Left renal pelvis (tissue), 4 donors: ENCODE data around the gene MAP4. TPM values are rescaled to one million over a fixed set of nuclear protein-coding genes. Genes with fewer than 3 reads are reported as not detected.
"Not testable (repeated sequence)": the region's sequence is repeated elsewhere in the genome, so short reads cannot be mapped to it uniquely, and the experiment has no call there.

Source experiments
- DNase-seq, 4 donors: peaks; one replicate each; pipeline ENCODE4 v3.0.0-alpha.2; 2013; ENCODE audit warnings: low read depth in 4 of 4, low spot score in 3 of 4
- polyA plus RNA-seq, 4 donors: library from polyadenylated mRNA; unstranded; fragments of 120-200 nt; gene quantifications; one replicate each; pipeline ENCODE4 v1.2.1, GENCODE V29; 2013; ENCODE audit not compliant: insufficient read length in 4 of 4

Gene MAP4
- polyA plus RNA-seq, 4 donors = 172 to 203 (median 195) TPM

- peak in 3 of 4 donors; percentile 35 to 51 (median 51) for DNase-seq
Measured at GRCh38 chr3:48015431-48016180, 610 bp downstream of the MAP4 start.

DNA sequence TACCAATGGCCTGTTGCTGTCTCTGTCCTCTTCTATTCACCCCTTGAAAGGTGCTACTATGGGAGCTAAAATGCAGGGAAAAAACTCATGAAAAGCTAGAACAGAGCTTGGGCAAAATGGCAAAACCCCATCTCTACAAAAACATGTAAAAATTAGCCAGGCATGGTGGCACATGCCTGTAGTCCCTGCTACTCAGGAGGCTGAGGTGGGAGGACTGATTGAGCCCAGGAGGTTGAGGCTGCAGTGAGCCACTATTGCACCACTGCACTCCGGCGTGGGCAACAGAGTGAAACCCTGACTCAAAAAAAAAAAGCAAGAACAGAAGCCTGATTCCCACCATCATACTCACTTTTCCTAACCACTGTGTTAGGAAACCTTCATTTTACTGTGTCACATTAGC, 1.9 kb downstream of the MAP4 start:
- no peak for DNase-seq

DNA sequence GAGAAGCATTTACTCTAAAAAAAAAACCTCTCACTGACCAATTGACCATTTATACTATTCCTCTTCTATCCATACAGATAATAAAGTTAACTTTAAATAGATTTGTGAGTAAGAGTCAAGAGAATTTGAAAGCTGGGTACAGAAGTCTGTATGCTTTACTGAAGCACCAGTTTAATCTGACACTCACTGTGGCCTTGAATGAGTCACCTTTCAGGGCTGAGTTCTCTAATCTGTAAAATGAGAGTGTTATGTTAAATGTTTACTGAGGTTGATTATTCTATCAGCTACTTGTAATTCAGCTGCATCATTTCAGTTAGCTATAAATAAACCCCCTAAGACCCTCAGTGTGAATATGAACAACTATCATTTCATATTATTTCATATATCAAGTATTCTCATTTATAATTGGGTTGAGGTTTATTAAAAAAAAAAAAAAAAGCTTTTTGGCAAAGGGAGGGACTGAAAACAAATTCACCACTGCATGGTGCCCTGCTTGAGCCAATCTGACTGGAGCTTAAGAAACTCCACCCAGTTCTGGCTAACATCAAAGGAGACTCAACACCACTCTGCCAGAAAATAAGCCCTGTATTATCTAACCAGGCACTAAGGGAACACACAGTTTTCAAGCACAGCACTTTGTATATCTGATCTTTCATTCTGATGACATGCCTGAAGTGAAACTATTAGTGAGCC, 2.8 kb downstream of the MAP4 start:
- DNase-seq = no peak

- no peak for DNase-seq
Measured at GRCh38 chr3:48012659-48013058, 3.6 kb downstream of the MAP4 start.

GRCh38 chr3:48008066-48008465, 8.2 kb downstream of the MAP4 start:
- DNase-seq = not testable (repeated sequence)

DNA sequence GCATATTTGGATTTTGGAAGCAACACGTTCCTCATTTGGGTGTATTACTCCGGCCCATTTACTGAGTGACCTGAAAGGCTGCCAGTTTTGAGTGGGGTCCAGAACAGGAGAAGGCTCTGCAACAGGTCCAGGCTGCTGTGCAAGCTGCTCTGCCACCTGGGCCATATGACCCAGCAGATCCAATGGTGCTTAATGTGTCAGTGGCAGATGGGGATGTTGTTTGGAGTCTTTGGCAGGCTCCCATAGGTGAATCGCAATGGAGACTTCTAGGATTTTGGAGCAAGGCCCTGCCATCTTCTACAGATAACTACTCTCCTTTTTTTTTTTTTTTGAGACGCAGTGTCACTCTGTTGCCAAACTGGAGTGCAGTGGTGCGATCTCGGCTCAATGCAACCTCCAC, 8.9 kb downstream of the MAP4 start:
- not testable (repeated sequence) for DNase-seq

GRCh38 chr3:48006794-48007193, 9.4 kb downstream of the MAP4 start:
- DNase-seq = not testable (repeated sequence)

DNA sequence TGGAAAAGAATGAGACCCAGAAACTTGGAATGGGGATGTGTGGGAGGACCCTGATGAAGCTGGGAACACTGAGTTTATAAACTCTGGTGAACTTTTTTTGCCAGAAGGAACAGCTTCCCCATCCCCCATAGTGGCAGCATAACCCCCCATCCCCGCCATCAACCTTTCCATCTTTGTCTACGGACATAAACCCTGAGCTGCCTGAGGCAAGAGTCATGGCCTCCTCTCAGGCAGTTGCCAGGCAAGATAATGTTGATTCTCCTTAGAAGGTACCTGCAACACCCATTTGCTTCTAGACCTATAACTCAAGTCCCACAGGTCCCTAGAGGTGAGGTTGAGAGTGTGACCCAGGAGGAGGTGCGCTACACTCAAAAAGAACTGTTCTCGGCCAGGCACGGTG, 11.5 kb downstream of the MAP4 start:
- no peak for DNase-seq

DNA sequence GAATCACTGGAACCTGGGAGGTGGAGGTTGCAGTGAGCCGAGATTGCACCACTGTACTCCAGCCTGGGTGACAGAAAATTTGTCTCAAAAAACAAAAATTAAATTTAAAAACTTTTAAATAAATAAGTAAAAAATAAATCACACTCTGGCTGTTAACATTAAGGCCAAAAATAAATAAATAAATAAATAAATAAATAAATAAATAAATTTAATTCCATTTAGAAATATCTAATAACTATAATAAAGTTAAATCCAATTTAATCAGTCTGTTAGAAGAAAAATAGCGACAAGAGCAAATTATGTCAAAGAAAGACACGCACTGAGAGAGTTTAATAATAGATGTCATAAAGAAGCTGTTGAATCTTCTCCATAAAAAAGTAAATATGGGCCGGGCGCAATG, 13.4 kb downstream of the MAP4 start:
- DNase-seq = no peak

DNA sequence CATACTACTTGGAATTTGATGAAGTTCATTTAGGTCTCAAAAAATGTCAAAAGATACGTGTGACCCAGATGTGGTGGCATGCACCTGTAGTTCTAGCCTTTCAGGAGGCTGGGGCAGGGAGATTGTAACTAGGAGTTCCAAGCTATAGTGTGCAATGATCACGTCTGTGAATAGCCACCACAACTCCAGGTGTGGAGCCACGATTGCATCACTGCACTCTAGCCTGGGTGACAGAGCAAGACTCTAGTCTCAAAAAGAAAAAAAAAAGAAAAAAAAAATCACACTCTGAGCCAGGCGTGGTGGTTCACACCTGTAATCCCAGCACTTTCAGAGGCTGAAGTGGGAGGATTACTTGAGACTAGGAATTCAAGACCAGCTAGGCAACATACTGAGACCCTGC, 14.2 kb downstream of the MAP4 start:
- DNase-seq = no peak

DNA sequence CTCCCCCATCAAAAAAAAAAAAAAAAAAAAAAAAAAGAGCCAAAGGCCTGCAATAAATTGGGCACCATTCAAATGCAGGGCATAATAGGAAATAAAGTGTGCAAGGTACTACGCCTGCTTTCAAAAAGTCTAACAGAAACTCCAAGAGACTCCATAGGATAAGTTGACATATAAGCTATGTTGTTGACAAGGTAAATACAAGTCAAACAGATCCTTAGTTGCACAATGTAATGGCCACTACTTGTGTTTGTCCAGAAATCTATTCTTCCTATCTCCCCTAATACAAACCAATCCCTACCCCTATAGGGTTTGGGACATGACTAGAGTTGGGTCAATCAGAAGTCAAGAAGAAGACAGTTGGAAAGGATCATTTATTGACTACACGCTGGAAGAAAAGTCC, 16.0 kb downstream of the MAP4 start:
- no peak for DNase-seq

DNA sequence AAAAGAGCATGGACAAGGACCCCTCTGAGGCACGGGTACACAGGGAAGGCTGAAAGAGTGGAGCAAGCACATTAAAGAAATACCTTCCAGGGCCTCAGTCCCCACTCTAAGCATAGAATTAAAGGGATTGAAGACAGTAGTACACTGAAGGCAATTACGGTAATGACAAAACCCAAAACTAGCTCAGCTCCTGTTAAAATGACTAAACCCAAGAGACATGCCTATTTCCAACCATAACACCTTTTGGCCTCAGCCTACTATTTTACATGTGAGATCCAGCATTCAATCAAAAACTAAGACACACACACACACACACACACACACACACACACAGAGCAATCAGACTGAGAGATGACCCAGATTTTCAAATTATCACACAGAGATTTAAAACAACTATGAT, 19.8 kb downstream of the MAP4 start:
- DNase-seq = no peak

- no peak for DNase-seq
Measured at GRCh38 chr3:47994180-47994579, 22.0 kb downstream of the MAP4 start.

GRCh38 chr3:47991341-47991740, 24.9 kb downstream of the MAP4 start:
- DNase-seq = no peak

- DNase-seq = peak; percentile 38 to 65 (median 60)
Measured at GRCh38 chr3:47989981-47990440, 26.2 kb downstream of the MAP4 start.

- no peak for DNase-seq
Measured at GRCh38 chr3:47985381-47985780, 30.8 kb downstream of the MAP4 start.

DNA sequence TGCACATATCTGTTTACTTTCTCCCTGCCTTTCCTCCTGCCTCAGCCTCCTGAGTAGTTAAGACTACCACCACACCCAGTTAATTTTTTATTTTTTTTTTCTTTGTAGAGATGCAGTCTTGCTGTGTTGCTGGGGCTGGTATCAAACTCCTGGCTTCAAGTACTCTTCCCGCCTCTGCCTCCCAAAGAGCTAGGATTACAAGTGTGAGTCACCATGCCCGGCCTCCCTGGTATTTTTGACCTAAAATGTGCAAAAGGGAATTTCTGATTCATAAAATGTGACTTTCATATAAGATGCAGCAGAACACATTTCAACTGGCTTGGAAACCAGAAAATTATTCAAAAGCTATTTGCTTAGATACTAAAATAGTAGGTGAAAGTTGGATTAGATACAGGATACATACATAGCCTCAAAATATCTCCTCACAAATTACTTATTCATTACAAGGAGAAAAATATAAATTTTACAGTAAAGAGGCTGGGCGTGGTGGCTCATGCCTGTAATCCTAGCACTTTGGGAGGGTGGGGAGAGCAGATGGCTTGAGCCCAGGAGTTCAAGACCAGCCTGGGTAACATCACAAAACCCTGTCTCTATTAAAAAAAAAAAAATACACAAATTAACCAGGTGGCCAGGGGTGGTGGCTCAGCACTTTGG, 32.0 kb downstream of the MAP4 start:
- DNase-seq = no peak

- no peak for DNase-seq
Measured at GRCh38 chr3:47980795-47981194, 35.4 kb downstream of the MAP4 start.

GRCh38 chr3:47979070-47979469, 37.1 kb downstream of the MAP4 start:
- DNase-seq = no peak

DNA sequence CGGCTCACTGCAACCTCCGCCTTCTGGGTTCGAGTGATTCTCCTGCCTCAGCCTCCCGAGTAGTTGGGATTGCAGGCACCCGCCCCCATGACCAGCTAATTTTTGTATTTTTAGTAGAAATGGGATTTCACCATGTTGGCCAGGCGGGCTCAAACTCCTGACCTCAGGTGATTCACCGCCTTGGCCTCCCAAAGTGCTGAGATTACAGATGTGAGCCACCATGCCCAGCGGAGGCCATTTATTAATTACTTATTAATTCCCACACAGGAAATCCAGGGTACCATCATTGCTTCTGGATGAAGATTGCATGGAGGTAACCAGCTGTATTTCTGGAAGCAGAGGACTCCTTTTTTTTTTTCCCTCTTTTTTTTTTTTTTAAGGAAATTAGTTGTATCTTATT, 37.8 kb downstream of the MAP4 start:
- DNase-seq = no peak

DNA sequence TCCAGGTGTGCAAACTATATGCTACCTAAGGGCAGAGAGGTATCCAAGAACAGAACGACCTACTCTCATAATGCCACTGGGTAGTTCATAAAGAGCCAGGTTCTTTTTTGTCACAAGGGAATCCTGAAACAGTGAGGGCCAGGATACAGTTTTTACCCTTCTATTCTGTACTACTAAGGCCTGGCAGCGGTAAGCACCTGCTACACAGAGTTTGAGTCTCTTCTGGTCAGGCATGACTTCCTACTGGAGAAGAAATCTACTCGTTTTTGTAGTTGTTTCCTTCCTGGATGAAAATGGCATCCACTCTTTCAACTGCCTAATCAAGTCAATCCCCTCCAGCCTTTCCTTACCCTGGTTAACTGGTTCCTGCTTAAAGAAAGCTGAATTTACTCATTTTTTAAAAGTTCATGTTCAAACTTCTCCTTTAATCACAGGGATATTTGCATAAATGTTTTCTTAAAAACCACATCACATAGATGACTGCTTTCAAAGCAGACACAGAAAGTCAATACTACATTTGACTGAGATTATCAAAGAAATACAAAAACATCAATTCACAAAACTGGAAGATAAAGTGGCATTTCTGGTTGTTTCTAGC, 40.0 kb downstream of the MAP4 start:
- no peak for DNase-seq
